Stimulated activated CD4-positive, alpha-beta T cell treated with anti-CD3 and anti-CD28 coated beads, Interleukin-1b, Interleukin-23, amount 100 ng/mL, for 1 hour (primary cell): ENCODE results near the gene CFAP91.

Experiments
- DNase-seq, 2 donors: peaks; one replicate each; pipeline ENCODE4 v3.0.0-alpha.2; 2020; ENCODE audit warnings: low read depth in 2 of 2

Gene CFAP91

DNA sequence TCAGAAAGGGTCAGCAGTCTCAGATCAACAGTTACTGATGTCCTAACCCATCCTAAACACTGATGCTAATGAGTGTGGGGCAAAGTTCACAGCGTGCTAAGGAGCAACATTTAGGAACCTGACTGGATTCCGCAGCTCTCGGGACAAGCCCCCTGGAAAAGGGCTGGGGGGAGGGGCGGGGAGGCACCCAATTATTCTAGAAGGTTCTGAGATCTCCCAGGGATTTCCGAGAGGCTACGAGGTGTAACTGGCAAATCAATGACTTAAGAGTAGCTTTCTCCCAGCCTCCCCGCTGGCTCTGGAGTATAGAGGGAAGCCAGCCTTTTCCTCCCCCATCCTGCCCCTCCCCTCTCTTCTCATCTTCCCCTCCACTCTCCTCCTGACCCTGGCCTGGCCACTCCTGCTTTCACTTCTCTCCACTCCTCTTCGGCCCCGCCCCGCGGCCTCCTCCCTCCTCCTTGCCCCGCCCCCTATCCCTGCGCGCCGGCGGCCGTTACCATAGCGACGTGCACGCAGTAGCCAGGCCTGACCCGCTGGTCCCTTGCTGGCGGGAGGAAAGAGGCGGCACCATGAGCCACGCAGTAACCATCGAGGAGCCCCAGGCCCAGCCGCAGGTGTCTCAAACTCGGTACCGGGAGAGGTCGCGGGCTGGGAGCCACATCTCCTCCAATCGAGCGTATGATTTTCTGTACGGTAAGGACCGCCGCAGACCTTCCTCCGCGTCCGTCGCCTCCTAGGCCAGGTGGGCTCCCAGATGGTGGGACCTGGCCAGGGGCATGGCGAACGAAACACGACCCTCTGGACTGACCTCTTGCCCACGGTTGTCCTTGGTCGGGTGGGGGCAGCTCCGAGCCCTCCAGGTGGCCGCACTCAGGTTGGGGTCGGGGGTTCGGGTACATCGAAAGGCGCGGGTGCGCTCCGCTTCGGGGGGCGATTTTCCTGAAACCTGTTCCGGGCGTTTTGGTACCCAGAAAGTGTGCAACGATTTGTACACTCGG is at the start of gene CFAP91:
Gene CFAP91, plus strand, starts transcription at position 493 of the 998 bp plus-strand sequence. Its CDS starts 77 bp downstream, at position 570.
- DNase-seq, result peak; percentile 26 to 54

DNA sequence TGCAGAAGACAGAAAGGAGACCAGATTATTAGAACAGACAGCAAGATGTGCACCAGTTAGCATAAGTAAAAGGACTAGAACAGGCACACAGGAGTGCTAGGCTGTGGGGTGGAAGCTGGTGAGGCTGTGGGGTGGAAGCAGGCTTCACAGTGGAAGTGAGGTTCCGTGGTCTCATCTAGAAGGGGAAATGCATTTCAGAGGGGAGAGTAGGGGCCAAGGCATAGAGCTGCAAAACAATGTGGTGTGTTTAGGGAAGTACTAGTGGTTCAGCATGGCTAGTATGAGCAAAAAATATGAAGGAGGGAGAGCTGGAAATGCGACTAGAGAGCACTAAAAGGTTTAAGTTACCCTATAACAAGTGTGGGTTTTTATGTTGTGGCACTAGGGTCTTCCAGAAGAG is 48.9 kb upstream of the CFAP91 start:
- DNase-seq, result no peak

DNA sequence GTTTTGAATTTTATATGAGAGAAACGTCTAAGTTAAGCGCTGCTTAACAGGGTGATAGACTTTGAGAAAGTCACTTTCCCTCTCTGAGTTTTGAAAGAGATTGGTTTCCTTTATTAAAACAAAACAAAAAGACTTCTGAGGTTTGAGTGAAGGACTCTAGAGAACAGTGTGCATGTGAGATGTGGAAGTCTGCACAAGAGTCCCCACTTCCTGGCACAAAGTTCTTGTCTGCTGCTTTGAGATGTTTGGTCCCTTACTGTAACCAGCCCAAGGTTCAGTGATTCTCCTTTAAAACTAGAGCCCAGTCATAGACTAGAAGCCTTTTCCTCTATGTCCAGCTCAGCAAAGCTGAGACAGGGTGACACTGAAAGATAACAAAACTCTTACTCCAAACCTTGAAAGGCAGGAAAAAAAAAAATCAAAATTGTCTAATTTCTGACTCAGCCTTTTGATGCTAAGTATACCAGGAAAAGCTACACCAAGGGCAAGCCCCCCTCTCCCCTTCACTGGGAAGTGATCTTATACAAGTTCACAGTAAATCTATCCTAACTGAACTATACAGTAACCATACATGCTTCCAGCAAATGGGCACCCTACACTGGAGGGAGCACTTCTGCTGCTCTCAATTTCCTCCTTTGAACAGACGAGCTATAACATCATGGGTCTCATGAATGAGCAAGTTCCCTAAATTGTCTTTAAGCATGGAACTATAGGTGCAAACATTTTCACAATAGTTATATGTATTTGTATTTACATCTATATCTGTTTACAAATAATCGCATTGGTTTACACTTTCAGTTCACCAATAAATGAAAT is 44.7 kb upstream of the CFAP91 start:
- DNase-seq, result no peak

DNA sequence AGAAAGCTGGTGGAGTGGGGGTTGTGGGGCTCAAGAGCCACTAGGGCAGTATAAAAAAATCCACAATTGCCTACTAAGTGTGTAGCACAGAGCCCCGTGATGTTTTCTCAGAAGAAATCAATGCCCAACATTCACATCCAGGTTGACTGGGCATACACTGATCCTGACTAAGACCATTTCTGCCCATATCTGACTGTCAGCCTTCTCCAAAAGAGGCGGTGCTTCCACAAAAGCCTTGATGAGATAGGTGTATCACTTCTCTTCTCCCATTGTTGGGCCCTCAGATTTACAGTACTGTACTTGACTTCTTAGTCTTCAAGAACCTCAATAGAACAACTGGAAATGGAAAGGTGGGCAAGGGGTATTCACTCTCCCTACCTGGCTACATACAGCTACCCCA is 43.8 kb upstream of the CFAP91 start:
- no peak for DNase-seq

DNA sequence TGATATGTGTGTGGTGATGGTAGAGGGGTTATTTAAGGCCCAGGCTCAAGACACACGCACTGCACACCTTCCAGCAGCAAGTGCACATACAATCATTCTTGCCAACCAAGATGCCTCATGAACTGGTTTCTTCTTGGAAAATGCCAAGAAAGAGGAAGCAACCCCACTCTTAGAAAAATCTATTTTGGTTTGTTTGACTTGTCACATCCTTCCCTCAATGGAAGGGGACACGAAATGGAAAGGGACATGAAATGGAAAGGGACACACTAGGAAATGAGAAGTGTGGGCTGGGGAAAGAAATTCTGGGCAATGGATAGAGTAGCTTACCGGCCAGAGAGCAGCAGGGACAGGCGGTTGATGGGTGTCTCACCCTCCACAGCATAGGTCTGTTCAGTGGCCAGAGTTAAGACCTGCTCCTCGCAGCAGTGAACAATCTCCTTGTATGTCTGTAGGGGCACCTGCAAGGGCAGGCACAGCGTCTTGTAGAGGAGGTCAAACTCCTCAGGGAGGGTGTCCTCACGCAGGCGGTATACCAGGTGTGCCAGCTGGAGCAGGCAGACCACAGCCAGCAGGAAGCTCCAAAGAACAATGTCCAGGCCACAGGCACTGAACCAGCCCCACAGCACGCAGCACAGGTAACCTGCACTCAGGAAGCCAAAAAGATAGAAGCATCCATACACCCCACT is 43.1 kb upstream of the CFAP91 start:
- no peak for DNase-seq

DNA sequence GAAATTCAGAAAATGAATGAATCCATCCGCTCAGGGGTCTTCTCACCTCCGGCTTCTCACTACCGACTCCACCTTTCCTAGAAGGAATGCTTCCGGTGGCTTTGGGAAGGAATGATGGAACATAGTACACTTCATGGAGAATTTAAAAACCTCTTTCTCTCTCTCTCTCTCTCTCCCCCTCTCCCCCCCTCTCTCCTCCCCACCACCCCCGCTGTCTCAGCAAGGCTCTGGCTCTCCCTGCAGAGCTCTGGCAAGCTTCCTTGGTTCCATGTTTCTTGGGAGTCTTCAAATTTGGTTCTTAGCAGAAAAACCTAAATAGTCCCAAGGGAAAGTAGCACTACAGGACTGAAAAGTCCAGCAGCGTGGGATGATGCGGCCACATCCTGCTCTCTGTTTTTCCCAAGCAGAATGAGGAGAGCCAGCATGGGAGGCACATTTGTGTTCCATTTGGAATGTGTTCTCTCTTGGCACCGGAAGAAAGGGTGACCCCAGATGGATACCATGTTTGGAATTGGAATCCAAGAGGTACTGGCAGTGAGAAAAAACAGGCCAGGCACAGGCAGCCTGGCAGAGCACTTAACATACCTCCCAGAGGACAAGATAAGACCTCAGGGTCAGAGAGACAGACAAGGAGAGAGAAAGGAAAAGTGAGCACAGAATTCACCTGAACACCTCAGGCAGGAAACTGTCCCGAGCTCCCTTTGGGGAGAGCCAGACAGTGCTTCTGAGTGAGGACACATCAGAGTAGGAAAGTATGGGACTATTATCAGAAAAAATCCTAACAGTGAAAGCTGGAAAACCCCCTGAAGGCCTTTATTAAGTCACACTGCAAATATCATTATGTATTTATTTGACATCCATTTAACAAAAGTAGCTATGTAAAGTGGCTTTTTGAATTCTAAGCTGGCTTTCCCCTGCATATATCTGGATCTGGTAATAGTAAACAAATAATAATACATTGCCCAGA is 42.1 kb upstream of the CFAP91 start, which contains the start of gene POPDC2:
Gene POPDC2, minus strand, starts transcription at position 116 of the 967 bp plus-strand sequence. CDS start 166 bp downstream, outside the sequence.
- DNase-seq, result no peak

DNA sequence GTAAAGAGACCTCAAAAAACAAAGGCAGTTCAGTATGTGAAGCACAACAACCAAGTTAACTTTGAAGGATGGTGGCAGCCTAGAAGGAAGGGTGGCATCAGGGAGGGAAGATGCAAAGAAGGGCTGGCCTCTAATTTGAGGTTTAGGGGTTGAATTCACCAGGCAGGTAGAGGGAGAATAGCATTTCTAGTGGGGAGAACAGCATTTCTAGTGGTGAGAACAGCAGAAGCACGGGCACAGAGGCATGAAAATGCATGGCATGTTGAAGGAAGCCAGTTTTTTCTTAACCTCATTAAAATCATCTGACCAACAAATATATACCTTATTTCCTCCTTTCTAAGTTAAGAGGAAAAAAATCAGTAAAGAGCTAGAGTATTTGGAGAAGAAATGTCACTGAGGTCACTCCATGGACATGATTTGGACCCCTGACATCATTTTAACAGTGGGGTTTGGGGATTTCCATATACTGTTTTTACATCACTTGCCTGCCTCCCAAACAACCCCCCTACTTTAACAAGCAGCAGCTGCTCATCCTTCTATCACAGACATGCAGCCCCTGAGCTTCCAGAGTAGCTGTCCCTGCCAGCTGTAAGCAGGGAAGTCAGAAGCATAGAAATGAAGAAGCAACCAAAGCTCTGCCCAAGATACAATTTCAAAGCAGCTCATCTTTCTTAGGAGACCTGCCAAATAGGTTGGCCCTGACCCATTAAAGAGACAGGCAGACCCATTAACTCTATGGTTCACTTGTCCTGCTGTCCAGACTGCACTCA is 40.0 kb upstream of the CFAP91 start:
- DNase-seq, result no peak

DNA sequence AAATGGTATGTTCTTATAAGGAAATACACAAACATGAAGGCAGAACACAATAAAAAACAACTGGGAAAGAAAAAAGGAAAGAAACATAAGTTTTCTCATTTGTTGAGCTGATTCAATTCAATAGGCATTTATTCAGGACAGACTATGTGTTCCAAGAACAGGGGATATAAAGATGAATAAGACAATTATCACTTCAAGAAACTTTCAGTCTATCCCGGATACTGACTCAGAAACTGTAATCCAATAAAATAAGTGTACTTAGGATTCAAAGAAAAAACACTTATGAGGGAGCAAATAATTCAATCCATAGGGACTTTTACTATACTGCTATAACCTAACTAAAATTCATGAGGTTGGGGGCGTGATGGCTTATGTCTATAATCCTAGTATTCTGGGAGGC is 38.9 kb upstream of the CFAP91 start:
- no peak for DNase-seq

DNA sequence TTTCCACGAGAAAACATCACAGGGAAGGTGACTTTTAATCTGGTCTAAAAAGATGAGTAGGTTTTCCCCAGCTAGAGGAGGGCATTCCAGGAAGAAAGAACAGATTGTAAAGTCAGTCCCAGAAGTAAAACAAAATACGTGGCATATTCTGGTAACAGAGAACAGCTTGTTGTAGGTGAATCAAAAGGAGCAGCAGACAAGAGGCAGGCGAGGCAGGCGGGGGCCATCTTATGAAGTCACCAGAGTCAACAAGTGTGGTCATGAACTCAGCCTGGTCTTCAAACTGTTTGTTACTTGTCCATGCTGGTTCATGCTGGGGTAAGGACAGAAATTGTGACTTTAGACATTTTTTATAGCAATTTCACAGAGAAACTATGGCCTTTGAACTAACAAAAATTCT is 38.5 kb upstream of the CFAP91 start:
- no peak for DNase-seq

DNA sequence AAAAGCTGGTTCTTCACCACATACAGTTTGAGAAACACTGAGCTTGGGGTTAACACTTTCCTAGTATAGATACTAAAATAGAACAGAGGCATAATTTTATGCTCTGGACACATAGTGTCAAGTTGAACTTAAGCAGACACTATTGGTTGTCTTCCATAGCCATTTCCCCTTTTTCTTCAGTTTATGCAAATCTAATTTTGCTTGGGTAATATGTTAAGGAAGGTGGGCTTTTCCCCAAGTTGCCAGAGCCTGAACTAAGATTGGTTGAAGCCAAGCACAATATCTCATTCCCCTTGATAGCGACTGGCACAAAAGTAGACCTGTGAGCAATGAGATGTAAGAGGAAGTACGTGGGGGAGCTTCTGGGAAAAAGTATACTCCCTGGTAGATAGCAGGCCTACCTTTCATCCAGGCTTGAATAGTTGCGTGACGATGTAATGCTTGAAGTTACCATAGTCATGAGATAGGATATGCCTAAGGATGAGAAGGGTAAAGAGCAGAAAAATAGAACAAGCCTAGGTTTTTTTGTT is 37.9 kb upstream of the CFAP91 start:
- DNase-seq, result no peak

DNA sequence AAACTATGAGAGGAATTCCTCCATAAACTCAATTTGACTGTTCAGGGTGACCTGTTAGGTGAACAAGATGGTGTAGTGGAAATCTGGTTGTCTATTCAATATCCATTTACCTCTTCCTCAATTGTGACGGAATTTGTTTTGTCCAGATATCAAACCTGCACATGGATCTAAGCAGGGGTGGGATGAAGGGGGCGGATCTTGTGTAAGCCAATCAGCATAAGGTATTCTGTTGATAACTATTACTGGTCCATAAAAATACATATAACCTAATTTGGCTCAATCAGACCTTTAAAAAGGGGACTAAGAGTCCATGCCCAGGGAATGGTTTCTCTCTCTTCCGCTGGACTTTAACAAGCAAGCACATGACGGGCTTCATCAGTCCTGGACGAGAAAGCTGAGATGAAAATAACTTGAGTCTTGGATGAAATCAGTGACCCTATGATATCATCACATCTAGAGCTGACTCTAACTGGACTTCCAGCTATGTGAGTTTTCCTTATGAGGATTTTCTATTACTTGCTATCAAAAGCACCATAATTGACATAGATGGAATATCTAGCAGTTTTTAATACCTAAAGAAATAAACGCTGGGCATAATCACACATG is 36.8 kb upstream of the CFAP91 start:
- DNase-seq, result no peak

DNA sequence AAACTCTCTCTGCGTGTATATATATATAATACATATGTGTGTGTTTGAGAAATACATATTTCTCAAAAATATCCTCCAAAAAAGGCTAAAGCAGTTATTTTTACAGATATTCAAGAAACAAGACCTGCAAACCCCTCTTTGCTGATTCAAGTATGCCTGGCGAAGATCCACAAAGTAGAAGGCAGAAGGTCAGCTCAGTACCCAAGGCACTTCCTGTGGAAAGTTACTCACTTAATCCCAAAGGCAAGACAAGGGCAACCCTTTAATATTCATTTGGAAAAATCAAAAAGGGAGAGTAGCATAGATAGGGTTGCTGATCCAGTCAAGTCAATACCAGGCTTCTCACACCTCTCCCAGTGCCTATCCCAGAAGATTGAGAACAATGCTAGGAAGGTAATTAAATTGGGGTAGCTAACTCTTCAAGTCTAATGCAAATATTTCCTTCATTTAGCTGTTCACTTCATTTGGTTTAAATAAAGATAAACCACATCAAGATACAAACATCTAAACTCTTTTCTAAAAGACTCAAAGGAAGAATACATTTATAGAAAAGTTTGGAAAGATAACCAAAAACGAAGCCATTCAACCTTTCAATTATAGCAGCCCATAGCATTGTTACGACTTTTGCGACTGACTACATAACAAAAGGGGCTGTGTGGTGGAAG is 32.8 kb upstream of the CFAP91 start:
- DNase-seq, result no peak

DNA sequence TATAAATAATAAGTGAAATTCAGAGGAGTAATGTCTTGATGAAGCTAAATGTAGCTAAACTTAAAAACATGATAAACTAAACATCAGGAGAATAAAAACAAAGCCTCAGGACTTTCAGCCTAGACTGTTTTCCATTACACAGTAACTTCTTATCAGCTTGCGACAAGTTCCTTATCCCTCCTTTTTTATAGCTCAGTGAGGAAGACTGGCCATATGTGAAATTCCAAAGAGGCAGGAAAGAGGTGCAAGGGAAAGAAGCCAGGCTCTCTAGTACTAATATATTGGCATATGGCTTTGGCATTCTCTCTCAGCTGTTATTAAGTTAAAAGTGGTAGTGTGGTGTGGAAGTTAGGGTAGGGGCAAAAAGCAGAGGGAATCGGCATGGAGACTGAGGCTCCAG is 30.0 kb upstream of the CFAP91 start:
- DNase-seq, result no peak

DNA sequence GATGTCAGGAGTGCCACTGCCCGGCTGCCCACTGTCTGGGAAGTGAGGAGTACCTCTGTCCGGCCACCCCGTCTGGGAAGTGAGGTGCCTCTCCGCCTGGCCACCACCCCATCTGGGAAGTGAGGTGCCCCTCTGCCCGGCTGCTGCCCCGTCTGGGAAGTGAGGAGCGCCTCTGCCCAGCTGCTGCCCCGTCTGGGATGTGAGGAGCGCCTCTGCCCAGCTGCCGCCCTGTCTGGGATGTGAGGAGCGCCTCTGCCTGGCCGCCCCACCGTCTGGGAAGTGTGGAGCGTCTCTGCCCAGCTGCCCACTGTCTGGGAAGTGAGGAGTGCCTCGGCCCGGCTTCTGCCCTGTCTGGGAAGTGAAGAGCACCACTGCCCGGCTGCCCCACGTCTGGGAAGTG is 28.9 kb upstream of the CFAP91 start:
- DNase-seq, result no peak

DNA sequence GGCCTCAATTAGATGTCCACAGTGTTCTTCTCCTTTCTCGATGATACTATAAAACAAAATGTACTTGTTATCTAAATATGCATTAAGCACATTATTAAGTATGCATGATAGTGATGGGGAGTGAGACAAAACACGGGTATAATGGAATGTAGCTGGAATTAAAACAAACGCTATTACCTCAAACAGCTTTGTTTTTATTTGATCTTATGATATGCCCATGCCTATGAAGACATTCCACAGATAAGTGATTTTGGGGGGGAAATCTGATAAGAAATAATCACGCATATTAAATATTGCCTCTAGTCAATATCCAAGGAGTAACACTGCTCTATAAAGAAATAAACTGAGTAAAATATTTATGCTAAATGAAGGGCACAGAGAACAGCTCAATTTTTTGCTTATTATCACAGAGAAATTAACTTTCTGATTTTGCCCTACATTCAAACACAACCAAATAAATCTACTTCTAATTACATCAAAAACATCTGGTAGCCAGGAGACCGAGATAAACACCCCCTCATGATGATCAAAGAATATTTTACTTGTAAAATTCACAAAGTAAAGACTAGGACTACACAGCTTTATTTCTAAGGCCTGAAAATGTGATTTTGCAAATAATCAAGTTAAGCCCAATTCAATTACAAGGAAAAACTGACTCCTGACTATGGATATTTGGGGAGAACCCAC is 27.5 kb upstream of the CFAP91 start:
- DNase-seq, result no peak

DNA sequence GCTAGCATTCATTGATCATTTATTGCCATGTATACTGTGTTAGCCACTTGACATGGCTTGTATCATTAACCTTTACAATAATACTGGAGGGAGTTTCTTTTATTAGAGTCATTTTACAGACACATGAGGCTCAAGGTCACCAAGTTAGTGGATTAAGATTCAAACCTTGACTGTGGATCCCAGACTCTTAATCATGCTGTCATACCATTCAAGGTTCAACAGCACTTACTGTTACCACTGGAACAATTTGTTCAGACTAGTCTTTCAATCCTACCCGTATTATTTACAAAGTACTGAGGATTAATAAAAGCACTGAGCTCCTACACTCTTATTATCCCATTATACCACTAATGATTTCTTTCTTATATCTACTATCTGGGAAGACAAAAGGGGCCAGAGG is 26.8 kb upstream of the CFAP91 start:
- DNase-seq, result no peak

DNA sequence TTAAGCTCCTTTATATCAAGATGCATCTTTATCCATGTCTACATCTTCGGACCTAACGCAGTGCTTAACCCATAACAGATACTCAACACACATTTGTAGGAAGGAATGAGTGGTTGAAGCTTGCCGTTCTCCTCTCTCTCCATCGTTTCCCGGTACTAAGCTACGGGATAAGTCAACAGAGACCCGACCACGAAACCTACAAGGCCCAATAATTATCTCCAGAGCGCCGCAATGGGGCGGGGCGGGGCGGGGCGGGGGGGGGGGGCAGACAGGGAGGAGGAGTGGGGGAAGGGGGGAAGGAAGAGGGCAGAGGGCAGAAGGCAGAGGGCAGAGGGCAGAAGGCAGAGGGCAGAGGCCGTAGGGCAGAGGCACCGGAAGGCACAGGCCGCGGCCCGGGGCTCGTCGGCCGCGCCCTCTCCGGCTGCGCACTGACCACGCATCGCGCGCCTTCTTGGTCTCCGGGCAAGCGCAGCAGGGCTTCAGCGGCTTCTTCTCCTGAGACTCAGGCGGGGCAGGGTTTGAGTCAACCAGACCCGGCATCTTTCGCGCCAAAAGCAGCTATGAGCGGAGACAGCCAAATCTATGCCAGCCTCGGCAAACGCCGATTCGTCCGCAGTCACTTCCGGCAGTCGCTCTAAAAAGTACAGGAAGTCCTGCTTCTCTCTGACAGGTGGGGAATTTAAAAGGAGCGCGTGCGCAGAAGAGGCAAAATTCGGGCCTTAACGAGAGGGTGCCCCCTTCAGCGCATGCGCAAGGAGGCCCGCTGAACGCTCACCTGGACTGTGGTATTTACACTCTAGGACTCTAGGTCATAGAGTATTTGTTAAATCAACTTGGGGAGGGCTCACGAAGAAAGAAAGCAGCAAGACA is 25.8 kb upstream of the CFAP91 start, which contains the start of gene COX17:
Gene COX17, minus strand, starts transcription at position 636 of the 870 bp plus-strand sequence. Its CDS starts 96 bp downstream, at position 540.
- DNase-seq, result peak; percentile 84 to 92
